Activated T-helper 1 cell treated with Interleukin-2 at 50 U/mL for 16 hours (primary cell): Measurements from ENCODE around the gene OOSP4B.
"Not testable (repeated sequence)": the region's sequence is repeated elsewhere in the genome, so short reads cannot be mapped to it uniquely, and the experiment has no call there.

Experiments
- DNase-seq: peaks from one replicate; pipeline ENCODE4 v3.0.0-alpha.2; 2020; ENCODE audit warnings: low read depth

Gene OOSP4B

DNA sequence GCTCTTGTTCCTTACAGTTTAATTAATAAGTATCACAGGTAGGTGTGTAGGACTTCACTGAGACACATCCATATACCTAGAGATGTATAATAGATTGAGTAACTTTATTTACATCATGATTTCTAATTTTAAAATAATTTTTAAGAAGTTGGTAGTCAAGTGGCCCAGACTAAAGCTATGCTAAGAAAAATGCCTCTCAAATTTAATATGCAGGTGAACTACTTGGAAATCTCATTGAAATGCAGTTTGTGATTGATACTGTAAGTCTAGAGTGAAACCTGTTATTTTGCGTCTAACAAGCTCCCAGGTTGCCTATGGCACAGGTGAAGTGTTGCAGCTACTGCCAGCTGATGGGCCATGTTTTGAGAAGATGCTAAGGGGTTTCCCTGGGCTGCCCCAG is at the start of gene OOSP4B:
OOSP4B (plus strand) TSS at position 301 of the 400 bp plus-strand sequence.
- no peak for DNase-seq

DNA sequence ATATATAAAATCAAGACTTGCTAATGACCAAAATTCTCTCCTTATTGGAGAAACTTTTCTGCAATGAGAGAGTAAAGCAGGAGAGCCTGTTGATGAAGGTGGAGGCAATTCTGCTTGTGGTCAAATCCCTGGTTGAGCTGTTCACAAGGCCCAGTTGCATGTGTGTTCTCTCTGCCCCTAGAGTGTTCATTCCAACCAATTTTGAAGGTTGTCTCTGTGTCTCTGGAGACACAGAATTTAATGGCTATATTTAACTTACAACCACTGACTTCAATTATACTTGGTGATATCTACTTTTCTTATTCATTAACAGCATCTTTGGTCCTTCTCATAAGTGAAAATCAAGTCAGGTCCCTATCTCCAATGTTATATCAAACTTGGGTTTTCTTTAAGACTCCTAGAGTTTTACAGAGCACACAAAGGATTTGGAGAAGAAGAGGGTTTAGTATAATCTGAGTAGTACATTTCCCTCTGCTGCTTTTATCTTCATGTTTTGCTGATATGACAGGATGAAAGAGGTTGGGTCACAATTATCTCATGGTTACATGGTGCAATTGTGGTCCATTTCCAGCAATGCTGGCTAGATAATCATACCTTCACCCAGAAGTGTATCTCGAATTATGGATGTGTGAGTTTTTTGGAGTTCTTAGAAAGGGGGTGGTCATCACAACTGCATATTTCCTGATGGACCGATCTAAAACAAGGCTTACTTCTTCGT is 49.1 kb upstream of the OOSP4B start:
- no peak for DNase-seq

DNA sequence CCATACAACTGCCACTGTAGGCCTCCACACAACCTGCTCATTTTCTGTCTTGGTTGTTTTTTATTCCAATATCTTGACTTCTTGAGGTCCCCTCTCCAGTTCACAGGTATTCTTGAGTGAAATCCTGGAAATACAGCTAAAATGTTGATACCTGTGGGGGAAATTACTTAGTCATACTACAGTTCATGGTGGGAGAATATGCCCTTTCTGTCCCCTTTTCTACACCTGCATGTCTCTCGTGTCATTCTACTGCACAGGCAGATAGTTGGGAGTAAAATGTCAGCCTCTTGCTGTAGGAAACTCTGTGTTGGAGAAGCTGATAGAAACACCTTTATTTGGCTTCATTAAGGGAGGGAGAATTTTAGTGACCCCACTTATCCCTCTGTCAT is 48.6 kb upstream of the OOSP4B start:
- DNase-seq = no peak

DNA sequence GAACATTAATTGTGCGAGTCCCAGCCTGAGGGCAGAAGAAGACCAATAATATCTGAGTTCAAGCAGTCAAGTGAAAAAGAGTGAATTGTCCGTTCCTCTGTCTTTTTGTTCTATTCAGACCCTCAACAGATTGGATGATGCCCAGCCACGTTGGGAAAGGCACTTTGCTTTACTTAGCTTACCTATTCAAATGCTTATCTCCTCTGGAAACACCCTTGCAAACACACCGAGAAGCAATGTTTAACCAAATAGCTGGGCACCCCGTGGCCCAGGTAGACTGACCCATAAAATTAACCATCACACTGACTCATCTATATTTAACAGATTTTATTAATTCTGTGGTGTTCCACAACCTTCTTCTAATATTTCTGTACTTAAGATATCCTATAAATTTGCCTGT is 43.9 kb upstream of the OOSP4B start:
- DNase-seq = no peak

DNA sequence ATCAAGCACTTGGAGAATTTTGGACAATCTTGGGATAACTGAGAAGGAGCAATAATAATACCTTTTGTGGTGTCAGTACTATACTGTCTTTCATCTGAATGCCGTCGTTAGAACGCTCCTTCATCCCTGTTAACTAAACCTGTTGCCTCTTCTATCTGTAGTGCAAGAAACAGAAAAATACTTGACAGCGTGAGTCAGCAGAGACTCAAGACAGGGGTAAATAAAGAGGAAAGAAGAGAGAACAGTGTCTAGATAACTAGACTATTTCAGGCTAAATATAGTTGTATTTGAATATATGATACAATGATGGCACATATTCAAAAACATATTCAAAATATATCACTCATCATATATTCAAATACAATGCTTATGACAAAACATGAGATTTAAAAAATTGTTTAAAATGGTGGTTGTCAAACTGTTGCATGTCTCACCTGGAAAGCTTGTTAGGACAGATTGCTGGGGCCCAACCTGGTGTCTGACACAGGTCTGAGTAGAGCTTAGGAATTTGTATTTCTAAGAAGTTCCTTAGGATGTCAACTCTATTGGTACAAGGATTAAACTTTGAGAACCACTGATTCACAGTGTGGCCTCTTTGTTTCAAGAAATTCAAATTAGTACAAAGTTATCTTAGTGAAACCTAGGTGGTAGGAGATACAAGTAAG is 35.7 kb upstream of the OOSP4B start:
- no peak for DNase-seq

DNA sequence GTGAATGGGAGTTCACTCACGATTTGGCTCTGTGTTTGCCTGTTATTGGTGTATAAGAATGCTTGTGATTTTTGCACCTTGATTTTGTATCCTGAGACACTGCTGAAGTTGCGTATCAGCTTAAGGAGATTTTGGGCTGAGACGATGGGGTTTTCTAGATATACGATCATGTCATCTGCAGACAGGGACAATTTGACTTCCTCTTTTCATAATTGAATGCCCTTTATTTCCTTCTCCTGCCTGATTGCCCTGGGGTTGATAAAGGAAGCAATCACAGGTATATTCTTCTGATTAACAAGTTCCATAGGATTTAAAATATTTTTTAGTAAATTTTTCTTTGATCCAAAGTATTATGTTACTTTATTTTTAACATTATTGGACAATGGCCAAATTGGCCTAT is 34.9 kb upstream of the OOSP4B start:
- not testable (repeated sequence) for DNase-seq

DNA sequence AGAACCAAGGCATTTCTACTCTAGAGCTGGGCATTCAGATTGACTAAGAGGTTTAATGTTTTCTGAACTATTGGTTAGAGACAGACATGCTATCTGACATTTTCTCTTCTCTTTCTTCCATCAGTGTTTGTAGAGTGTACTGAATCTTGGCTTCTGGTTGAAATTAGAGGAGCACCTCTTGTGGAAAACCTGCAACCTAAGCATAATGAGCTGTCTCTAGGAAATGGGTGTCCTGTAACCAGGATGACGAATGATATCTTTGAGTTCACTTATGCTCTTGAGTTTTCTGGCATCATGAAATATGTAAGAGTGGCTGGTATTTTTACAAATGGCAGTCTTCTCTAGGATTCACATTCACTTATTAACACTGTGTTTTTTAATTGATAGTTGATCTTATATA is 33.8 kb upstream of the OOSP4B start:
- DNase-seq = no peak

DNA sequence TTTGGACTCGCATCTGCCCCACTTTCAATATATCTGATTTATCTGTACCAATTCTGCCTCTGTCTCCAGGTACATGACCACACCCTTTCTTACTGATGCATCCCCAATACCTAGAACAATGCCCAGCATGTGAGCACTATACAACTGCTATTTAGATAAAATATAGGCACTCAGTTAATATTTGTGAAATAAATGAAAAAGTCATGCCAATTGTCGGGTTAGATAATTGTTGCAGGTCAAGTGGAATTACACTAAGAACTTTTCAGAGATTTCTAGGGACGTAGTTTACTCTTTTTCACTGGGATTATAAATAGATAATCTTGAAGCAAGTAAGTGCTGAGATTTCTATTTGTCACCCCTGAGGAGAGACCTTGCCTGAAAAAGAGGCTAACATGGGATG is 32.6 kb upstream of the OOSP4B start:
- DNase-seq = no peak

DNA sequence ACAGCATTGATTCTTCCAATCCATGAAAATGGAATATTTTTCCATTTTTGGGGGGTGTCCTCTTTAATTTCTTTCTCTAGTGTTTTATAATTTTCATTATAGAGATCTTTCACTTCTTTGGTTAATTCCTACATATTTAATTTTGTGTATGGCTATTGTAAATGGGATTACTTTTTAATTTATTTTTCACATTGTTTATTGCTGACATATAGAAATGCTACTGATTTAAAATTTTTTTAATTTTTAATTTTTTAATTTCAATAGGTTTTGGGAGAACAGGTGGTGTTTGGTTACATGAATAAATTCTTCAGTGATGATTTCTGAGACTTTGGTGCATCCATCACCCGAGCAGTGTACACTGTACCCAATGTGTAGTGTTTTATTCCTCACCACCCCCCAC is 26.6 kb upstream of the OOSP4B start:
- DNase-seq = no peak

DNA sequence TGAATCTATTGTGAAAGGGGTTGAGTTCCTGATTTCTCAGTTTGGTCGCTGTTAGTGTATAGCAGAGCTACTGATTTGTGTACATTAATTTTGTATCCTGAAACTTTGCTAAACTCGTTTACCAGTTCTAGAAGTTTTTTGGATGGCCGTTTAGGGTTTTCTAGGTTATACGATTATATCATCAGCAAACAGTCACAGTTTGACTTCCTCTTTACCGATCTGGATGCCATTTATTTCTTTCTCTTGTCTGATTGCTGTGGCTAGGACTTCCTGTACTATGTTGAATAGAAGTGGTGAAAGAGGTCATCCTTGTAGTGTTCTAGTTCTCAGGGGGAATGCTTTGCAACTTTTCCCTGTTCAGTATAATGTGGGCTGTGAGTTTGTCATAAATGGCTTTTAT is 24.6 kb upstream of the OOSP4B start:
- DNase-seq = no peak

DNA sequence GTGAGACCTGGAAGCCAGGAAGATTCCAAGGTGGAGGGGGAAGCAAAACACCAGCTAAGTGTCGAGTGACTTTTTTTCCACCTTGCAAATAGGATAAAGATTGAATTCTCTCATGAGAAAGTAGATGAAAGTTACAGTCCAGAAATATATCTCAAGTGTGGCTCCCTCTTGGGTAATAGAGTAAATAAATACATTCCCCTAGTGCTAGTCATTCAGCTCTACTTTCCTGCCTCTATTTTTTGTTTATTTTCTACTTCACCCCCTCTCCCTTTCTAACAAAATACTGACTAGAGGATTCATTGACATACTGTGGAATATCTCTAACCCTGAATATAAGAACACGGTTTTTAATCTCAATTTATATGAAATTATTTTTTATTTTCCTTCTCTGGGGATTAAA is 19.2 kb upstream of the OOSP4B start:
- DNase-seq = no peak

DNA sequence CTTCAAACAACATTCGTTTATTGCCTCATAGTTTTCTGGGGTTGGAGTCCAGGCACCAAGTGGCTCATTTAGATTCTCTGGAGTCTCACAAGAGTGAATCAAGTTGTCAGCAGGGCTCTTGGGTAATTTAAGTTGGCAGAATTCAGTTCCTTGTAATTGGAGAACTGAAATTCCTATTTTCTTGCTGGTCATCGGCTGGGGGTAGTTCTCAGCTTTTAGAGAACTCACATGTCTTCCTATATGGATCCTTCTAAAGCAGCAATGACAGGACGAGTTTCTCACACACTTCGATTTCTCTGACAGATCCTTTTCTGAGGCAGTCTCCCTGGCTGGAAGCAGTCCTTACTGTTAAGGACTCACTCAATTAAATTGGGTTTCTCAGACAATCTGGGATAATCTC is 17.3 kb upstream of the OOSP4B start:
- no peak for DNase-seq

DNA sequence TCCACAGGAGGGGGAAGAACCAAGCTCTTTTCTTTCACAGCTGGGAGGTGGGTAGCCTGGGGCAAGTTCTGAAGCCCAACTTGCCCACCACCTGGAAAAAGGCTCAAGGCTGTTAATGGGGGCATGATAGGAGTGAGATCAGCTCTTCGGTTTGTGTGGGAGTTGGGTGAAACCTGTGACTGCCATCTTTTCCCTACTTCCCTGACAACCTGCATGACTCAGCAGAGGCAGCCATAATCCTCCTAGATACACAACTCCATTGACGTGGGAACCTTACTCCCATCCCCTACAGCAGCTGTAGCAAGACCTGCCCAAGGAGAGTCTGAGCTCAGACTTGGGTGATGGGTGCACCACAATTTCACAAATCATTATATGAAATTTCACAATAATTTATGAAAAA is 13.3 kb upstream of the OOSP4B start:
- DNase-seq = no peak

DNA sequence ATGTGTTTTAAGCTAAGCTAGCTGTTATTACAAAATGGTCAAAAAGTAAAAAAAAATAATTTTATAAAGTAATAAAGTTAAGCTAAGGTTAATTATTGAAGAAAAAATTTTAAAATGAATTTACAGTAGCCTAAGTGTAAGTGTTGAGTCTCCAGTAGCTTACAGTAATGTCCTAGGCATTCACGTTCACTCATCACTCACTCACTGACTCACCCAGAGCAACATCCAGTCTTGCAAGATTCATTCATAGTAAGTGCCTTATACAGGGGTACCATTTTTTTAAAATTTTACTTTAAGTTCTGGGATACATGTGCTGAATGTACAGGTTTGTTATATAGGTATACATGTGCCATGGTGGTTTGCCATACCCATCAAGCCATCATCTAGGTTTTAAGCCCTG is 11.6 kb upstream of the OOSP4B start:
- no peak for DNase-seq

DNA sequence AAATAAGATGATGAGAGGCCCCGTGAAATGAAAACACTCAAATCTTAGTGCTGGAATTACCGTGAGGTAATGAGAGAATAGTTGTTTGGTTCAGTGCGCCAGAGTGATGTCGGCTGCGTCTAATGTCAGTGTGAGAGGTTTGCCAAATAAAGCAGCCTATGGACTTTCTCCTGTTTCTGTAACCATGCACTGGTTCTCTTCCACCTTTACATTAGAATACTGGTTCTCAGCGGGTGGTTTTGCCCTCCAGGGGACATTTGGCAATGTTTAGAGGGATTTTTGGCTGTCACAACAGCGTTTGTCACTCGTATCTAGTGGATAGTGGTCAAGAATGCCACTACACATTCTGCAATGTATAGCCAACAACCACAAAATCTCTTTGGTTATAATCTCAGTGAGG is 1.1 kb downstream of the OOSP4B start:
- DNase-seq = no peak

DNA sequence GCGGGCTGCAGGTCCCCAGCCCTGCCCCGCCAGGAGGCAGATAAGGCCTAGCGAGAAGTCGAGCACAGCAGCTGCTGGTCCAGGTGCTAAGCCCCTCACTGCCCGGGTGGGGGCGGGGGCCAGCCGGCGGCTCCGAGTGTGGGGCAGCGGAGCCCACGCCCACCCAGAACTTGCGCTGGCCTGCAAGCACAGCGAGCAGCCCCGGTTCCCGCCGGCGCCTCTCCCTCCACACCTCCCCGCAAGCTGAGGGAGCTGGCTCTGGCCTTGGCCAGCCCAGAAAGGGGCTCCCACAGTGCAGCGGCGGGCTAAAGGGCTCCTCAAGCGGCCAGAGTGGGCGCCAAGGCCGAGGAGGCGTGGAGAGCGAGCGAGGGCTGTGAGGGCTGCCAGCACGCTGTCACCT is 3.4 kb downstream of the OOSP4B start:
- not testable (repeated sequence) for DNase-seq

DNA sequence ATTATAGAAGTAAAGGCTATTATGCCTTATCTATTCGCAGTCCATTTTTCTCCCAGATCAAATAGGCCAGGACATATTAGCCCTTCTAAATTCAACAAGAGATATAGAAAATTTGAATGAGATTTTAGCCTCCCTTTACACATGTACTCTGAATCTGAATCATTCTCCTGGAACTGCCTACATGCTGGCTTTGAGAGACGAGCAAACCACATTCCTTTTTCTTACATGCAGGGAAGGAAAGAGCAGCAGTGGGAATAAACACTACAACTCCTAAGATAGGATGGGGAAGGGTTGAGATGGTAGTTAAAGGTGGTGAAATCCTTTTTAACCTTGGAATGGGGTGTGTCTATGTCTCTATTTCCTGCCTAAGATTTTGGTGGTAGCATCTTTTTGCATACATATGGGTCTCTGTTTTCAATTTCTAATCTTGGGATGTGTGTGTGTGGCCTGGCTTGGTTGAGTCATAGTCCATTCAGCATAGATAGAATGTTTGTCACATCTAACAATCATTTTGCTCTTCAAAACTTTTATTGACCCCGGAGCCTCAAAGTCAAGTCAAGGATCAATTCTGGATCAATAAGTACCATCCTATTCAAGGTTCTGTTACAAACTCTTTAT is 12.1 kb downstream of the OOSP4B start:
- DNase-seq = no peak

DNA sequence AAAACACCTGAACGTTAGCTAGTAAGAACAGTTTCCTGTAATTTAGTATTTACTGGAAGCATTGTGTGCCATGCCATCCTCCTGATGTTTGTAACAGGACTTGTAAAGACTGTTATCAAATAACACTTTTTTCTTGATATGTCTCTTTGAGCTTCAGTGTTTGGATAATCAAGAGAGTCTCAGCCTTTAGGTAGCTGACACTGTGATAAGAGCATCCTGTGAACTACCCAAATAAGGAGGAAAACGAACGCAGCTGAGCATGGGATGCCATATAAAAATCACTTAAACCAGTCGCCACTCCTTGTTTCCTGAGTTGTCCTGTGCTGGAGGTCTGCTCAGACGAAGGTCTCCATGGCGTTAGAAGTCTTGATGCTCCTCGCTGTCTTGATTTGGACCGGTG is 23.1 kb downstream of the OOSP4B start, which contains the start of gene OOSP2:
OOSP2 (plus strand) TSS at position 301 of the 400 bp plus-strand sequence; CDS start at position 352, 51 bp downstream.
- DNase-seq = no peak

DNA sequence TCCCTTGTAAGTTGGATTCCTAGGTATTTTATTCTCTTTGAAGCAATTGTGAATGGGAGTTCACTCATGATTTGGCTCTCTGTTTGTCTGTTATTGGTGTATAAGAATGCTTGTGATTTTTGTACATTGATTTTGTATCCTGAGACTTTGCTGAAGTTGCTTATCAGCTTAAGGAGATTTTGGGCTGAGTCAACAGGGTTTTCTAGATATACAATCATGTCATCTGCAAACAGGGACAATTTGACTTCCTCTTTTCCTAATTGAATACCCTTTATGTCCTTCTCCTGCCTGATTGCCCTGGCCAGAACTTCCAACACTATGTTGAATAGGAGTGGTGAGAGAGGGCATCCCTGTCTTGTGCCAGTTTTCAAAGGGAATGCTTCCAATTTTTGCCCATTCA is 33.4 kb downstream of the OOSP4B start:
- not testable (repeated sequence) for DNase-seq

DNA sequence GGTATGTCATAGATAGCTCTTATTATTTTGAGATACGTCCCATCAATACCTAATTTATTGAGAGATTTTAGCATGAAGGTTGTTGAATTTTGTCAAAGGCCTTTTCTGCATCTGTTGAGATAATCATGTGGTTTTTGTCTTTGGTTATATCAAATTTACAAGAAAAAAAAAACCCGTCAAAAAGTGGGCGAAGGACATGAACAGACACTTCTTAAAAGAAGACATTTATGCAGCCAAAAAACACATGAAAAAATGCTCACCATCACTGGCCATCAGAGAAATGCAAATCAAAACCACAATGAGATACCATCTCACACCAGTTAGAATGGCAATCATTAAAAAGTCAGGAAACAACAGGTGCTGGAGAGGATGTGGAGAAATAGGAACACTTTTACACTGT is 33.9 kb downstream of the OOSP4B start:
- not testable (repeated sequence) for DNase-seq

DNA sequence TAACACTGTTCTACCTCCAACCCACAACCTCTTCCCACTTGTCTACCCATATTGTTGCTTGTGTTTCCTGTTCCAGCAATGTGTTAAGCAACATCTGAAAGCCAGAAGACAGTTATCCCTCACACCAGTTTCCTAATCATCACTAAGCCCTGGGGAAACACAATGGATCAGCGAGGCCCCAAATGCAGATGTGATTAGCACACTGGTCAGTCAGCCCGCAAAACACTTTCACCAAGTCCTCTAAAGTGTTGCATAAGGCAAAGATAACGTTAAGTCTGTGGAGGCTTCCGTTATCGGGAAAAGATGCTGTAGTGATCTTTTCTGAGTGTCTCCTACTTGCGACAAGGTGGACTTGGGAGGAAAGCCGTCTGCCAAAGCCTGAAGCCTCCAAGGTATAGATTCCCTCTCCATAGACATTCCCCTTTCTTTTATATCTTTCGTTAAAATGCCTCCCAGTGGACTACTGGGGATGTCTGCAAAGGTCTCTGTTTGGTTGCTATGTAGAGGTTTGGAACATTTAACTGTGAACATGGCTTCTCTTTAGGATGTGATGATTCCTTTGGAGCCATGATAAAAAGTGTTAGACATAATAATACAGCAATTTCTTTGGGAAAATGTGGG is 39.5 kb downstream of the OOSP4B start, which contains the start of gene MS4A3:
MS4A3 (plus strand) TSS at position 317 of the 621 bp plus-strand sequence. CDS start 4,496 bp downstream, outside the sequence.
- no peak for DNase-seq

DNA sequence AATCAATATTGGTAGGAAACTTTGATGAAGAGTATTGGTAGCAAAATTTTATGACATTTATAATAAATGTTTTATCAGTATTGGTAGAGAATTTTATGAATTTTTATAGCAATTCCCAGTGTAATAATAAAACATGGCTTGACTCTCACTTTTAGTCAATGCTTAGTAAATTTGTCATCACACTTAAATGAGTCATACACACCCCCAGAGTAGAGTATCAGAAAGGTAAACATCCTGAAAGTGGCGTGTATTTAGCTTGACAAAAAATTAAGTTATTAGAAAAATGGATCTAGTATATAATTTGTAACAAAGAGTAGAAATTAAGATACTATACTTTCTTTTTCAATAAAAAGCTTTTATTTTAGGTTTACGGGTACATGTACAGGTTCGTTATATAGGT is 42.1 kb downstream of the OOSP4B start:
- no peak for DNase-seq
